HepG2 (cell line): ENCODE measurements around the gene MOCS1. TPM values are rescaled to one million over a fixed set of nuclear protein-coding genes. Genes with fewer than 3 reads are reported as not detected.

ENCODE experiments used
- ATAC-seq: fragments of 200-7000 bp; cut with Tn5 transposase; 3 replicates; pipeline ENCODE4 v1.9.1; 2020; ENCODE audit warnings: mild to moderate bottlenecking, moderate library complexity
- BruUV-seq: library from RNA; stranded (reverse); fragments of 400-500 nt; replicated peaks from 2 replicates; lab custom pipeline; 2021; lab: Mats Ljungman, UMichigan
- CTCF ChIA-PET: fragments of 300-600 bp; formaldehyde crosslinking; extraction: SDS; loops from one replicate; lab custom pipeline; 2021; ENCODE audit warnings: low total read pairs, inconsistent platforms, low intra/inter-chr PET ratio; lab: Yijun Ruan, JAX
- POLR2A ChIA-PET: fragments of 350-600 bp; sonication (Branson Sonifier 250); formaldehyde crosslinking; loops from one replicate; lab custom pipeline; 2020; ENCODE audit warnings: antibody characterized with exemption, inconsistent platforms; lab: Yijun Ruan, JAX
- DNase-seq: peaks from one replicate; pipeline ENCODE4 v3.0.0-alpha.2; 2015; ENCODE audit warnings: low spot score
- FAIRE-seq: peaks from 3 replicates; lab custom pipeline; 2011; peaks lifted over from hg19 to GRCh38; lab: Jason Lieb, UNC
- H2AFZ ChIP-seq: one replicate; pipeline ENCODE4 v1.6.1; 2011; ENCODE audit warnings: low read length, inconsistent platforms
- H3K27ac ChIP-seq: fragments of 300-600 bp; 3 replicates; pipeline ENCODE4 v1.8.0; 2011; ENCODE audit warnings: mixed run types, mild to moderate bottlenecking, mixed read lengths, low read length, inconsistent platforms; ENCODE audit not compliant: insufficient read depth; ENCODE audit errors: extremely low read length
- H3K27me3 ChIP-seq, 2 experiments: fragments of 200-600 bp in 1 of 2; 2 replicates in 1 of 2; 3 replicates in 1 of 2; pipeline versions ENCODE4 v1.6.0 to v1.8.0; 2011; ENCODE audit warnings: low read length in 2 of 2, mild to moderate bottlenecking in 2 of 2, moderate library complexity in 2 of 2, inconsistent platforms in 1 of 2; ENCODE audit not compliant: insufficient read depth in 2 of 2, control insufficient read depth in 1 of 2
- H3K36me3 ChIP-seq, 2 experiments: fragments of 200-600 bp in 1 of 2; replicated peaks in 1 of 2; 2 replicates in 1 of 2; 3 replicates in 1 of 2; pipeline versions ENCODE4 v1.5.1 to v1.8.0; 2011; ENCODE audit warnings: low read length in 2 of 2, inconsistent platforms in 1 of 2; ENCODE audit not compliant: insufficient read depth in 2 of 2, control insufficient read depth in 1 of 2
- H3K4me1 ChIP-seq: 2 replicates; pipeline ENCODE4 v1.5.1; 2012; ENCODE audit warnings: low read length, inconsistent platforms; ENCODE audit not compliant: insufficient read depth
- H3K4me2 ChIP-seq: 2 replicates; pipeline ENCODE4 v1.6.0; 2011; ENCODE audit warnings: low read depth, low read length, inconsistent platforms
- H3K4me3 ChIP-seq, 3 experiments: fragments of 200-600 bp in 1 of 3; sonication (generic), shearing (Covaris generic) in 1 of 3; replicated peaks in 1 of 3; 2 replicates each; pipeline ENCODE4 v1.5.1; 2011 to 2016; ENCODE audit warnings: low read length in 3 of 3, inconsistent platforms in 2 of 3, low read depth in 2 of 3, mild to moderate bottlenecking in 2 of 3, control low read depth in 1 of 3, mixed read lengths in 1 of 3; ENCODE audit not compliant: insufficient read depth in 1 of 3
- H3K79me2 ChIP-seq: one replicate; pipeline ENCODE4 v1.6.1; 2011; ENCODE audit warnings: low read length, inconsistent platforms; ENCODE audit not compliant: insufficient read depth
- H3K9ac ChIP-seq: 2 replicates; pipeline ENCODE4 v1.6.0; 2011; ENCODE audit warnings: mild to moderate bottlenecking, low read depth, low read length, inconsistent platforms; ENCODE audit not compliant: insufficient read depth
- H3K9me3 ChIP-seq: 2 replicates; pipeline ENCODE4 v1.5.1; 2012; ENCODE audit warnings: mild to moderate bottlenecking, low read length
- H4K20me1 ChIP-seq: 2 replicates; pipeline ENCODE4 v1.6.0; 2011; ENCODE audit warnings: inconsistent platforms, mild to moderate bottlenecking, low read length, moderate library complexity; ENCODE audit not compliant: insufficient read depth
- HMG20A ChIP-seq: IDR thresholded peaks from 2 replicates; pipeline ENCODE4 v1.6.1; 2016; ENCODE audit warnings: borderline replicate concordance
- POLR2AphosphoS2 ChIP-seq: IDR thresholded peaks from 2 replicates; pipeline ENCODE4 v1.6.1; 2011; ENCODE audit warnings: low read depth, low read length, improper control_type of control experiment
- ZNF280D ChIP-seq: sonication (generic); formaldehyde crosslinking; IDR thresholded peaks from 2 replicates; pipeline ENCODE4 v1.5.1; 2020; ENCODE audit warnings: mild to moderate bottlenecking, missing genetic modification reagents
- ZNF350 ChIP-seq: sonication (generic); formaldehyde crosslinking; IDR thresholded peaks from 2 replicates; pipeline ENCODE4 v1.4.0; 2020; ENCODE audit warnings: mild to moderate bottlenecking, low read depth, missing genetic modification reagents, borderline replicate concordance
- ZNF678 ChIP-seq: sonication (generic); formaldehyde crosslinking; IDR thresholded peaks from 2 replicates; pipeline ENCODE4 v1.4.0; 2020; ENCODE audit warnings: mild to moderate bottlenecking, missing genetic modification reagents
- ZNF704 ChIP-seq: sonication (generic); formaldehyde crosslinking; IDR thresholded peaks from 2 replicates; pipeline ENCODE4 v1.8.1; 2023; ENCODE audit warnings: mild to moderate bottlenecking, inconsistent platforms, moderate library complexity, missing genetic modification reagents, borderline replicate concordance
- WGBS: methylation state at CpG from one replicate; pipeline ENCODE4 v1.1.6; 2017; ENCODE audit warnings: low lambda C conversion rate; 5-methylcytosine and 5-hydroxymethylcytosine counted together
- in situ Hi-C: cut with HindIII; loops from 2 replicates; pipeline ENCODE4 v1.10.0; 2017; ENCODE audit warnings: low pct_unique_long_range_greater_than_20kb; ENCODE audit not compliant: extremely low pct_ligation_motif_present
- intact Hi-C: fragments of 100-400 bp; cut with micrococcal nuclease; formaldehyde crosslinking; loops from one replicate; pipeline ENCODE4 v1.10.0; 2022; ENCODE audit not compliant: unreplicated experiment
- polyA plus RNA-seq, 8 experiments: library from polyadenylated mRNA; depleted of rRNA in 3 of 8; stranded (reverse) in 7 of 8; unstranded in 1 of 8; fragments of >200 nt; fragmentation: Illumina TruSeq in 4 of 8; extraction: Trizol in 4 of 8; gene quantifications; 2 replicates each; pipeline versions ENCODE4 v1.2.1 to v1.2.3, GENCODE V29; 2011 to 2016; ENCODE audit warnings: low read depth in 4 of 8, missing spikeins in 1 of 8, mixed read lengths in 1 of 8; ENCODE audit not compliant: insufficient read depth in 1 of 8
- total RNA-seq, 5 experiments: library from RNA; depleted of rRNA; stranded (reverse); fragments of >200 nt; fragmentation: Illumina TruSeq; extraction: Trizol; gene quantifications; 2 replicates each; pipeline ENCODE4 v1.2.3, GENCODE V29; 2016; ENCODE audit warnings: low read depth in 1 of 5

Gene MOCS1
- total and polyA plus RNA-seq, 2 of the 13 experiments (the other 11 are each of a cell fraction or from before 2014, with no cell fraction given) = 5.3 to 11.7 TPM

- no TSS peak for BruUV-seq
- Histone ChIP-seq H3K4me1 (peaks cover 7% of the 10 kb centered on the region; the same call in 1 of the 2 replicates), H2AFZ (no peak overlapping the region), H3K4me2 (no peak overlapping the region), H4K20me1 (no peaks in the 10 kb centered on the region), H3K79me2 (no peaks in the 10 kb centered on the region), H3K9me3 (no peaks in the 10 kb centered on the region), H3K9ac (no peak overlapping the region), H3K27ac (no peak overlapping the region), H3K27me3 (no peaks in the 10 kb centered on the region), H3K4me3 (no peak overlapping the region), H3K36me3 (peaks cover 9 to 25% of the 10 kb centered on the region in 2 experiments; a peak in 4 of 5 replicates)
- FAIRE-seq = no peak
- DNase-seq = no peak
- ATAC-seq = no peak
- POLR2A ChIA-PET = no interaction called here
- 98% methylated on average over 5 of the region's 5 CpGs for WGBS
- in situ Hi-C loops (no loop called here), intact Hi-C loops (no loop called here)
- CTCF ChIA-PET = no interaction called here
- no peak for TF ChIP-seq ZNF350 (CRISPR knock-in tag)
- no peak for TF ChIP-seq ZNF678 (CRISPR knock-in tag)
- no peak for TF ChIP-seq ZNF280D
- TF ChIP-seq ZNF704 (CRISPR knock-in tag) = no peak
- no peak for TF ChIP-seq POLR2AphosphoS2
- TF ChIP-seq HMG20A (CRISPR knock-in tag) = no peak
These were observed 18.4 kb downstream of the MOCS1 start for GRCh38 chr6:39915866-39916265.
